Hepatocyte (in vitro differentiated cells): Measurements from ENCODE around the gene PLG.

Experiments
- EZH2 ChIP-seq: fragments of 200-600 bp; sonication (generic); IDR thresholded peaks from 2 replicates; pipeline ENCODE4 v1.6.1; 2016; ENCODE audit warnings: antibody characterized with exemption, mild to moderate bottlenecking, borderline replicate concordance
- EZH2phosphoT487 ChIP-seq: fragments of 200-600 bp; sonication (generic); IDR thresholded peaks from one replicate; pipeline ENCODE4 v1.6.1; 2018; ENCODE audit warnings: antibody characterized with exemption, mild to moderate bottlenecking, low read depth, moderate library complexity; ENCODE audit not compliant: unreplicated experiment, severe bottlenecking
- TF ChIP-seq, protein P1 (sequence below): fragments of 200-600 bp; sonication (generic); IDR thresholded peaks from 2 replicates; pipeline ENCODE4 v1.5.1; 2016; ENCODE audit warnings: antibody characterized with exemption, mild to moderate bottlenecking; ENCODE audit not compliant: poor library complexity

DNA sequence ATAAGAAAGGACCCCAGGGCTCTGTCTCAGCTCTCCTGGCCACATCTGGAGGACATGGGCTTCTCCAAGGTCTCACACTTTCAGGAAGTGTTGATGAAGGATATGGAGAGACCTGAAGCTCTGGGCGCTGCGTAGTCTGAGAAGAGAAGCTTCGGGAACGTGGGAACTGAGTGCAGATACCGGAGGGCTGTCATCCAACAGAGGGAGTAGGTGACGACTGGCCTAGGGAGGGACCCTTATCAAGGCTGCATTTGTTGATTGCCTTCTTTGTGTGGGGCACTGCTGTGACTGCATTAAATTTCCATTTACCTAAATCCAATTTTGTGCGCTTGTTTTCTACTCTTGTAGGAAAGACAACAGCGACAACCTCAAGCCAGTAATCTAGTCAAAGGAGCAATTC lies 63.4 kb downstream of the PLG start:
- TF ChIP-seq EZH2 (no peak), EZH2phosphoT487 (no peak)
- TF ChIP-seq, protein P1, sequence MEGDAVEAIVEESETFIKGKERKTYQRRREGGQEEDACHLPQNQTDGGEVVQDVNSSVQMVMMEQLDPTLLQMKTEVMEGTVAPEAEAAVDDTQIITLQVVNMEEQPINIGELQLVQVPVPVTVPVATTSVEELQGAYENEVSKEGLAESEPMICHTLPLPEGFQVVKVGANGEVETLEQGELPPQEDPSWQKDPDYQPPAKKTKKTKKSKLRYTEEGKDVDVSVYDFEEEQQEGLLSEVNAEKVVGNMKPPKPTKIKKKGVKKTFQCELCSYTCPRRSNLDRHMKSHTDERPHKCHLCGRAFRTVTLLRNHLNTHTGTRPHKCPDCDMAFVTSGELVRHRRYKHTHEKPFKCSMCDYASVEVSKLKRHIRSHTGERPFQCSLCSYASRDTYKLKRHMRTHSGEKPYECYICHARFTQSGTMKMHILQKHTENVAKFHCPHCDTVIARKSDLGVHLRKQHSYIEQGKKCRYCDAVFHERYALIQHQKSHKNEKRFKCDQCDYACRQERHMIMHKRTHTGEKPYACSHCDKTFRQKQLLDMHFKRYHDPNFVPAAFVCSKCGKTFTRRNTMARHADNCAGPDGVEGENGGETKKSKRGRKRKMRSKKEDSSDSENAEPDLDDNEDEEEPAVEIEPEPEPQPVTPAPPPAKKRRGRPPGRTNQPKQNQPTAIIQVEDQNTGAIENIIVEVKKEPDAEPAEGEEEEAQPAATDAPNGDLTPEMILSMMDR: no peak
